Peyer's patch (tissue), 4 donors: ENCODE measurements around the gene MADCAM1.

Experiments
- CTCF ChIP-seq, 6 experiments: fragments of 450-650 bp in 4 of 6; fragments of 200-600 bp in 2 of 6; sonication (generic) in 1 of 6; IDR thresholded peaks; one replicate each; pipeline ENCODE4 v1.5.1; 2017 to 2019; ENCODE audit warnings: antibody characterized with exemption in 6 of 6, mild to moderate bottlenecking in 3 of 6, moderate library complexity in 1 of 6
- POLR2A ChIP-seq, 2 donors: fragments of 450-650 bp; IDR thresholded peaks; one replicate each; pipeline ENCODE4 v1.5.1; 2017; ENCODE audit warnings: antibody characterized with exemption in 2 of 2, mild to moderate bottlenecking in 2 of 2, moderate library complexity in 2 of 2

GRCh38 chr19:460877-461720 lies 35.2 kb upstream of the MADCAM1 start, which contains the start of gene SHC2:
- TF ChIP-seq POLR2A (IDR thresholded peaks at IDR 0.05): no peak
- no peak for TF ChIP-seq CTCF (IDR thresholded peaks at IDR 0.05)
